Measurements from ENCODE around the gene GCA. TPM values are rescaled to one million over a fixed set of nuclear protein-coding genes. Genes with fewer than 3 reads are reported as not detected.

GCA gene
- total and polyA plus RNA-seq, 2 of the 13 experiments (the other 11 are each of a cell fraction or from before 2014, with no cell fraction given): 42.0 to 48.3 TPM

GRCh38 chr2:162318328-162319180, 25.4 kb upstream of the GCA start, which contains the start of gene IFIH1 (continued):
- no peak; the same call in 1 of the 2 replicates for TF ChIP-seq ZNF563 (CRISPR knock-in tag; IDR thresholded peaks at IDR 0.05)
- TF ChIP-seq NFIC (IDR thresholded peaks at IDR 0.05; ENCODE audit: low read length): no peak
- TF ChIP-seq SMAD3 (CRISPR knock-in tag; IDR thresholded peaks at IDR 0.05): peak; percentile 17; the same call in 1 of the 2 replicates
- TF ChIP-seq FOXA3 (CRISPR knock-in tag; IDR thresholded peaks at IDR 0.05): no peak
- TF ChIP-seq MAF1 (CRISPR knock-in tag; IDR thresholded peaks at IDR 0.05; ENCODE audit: borderline replicate concordance): no peak
- no peak for TF ChIP-seq ZNF569 (CRISPR knock-in tag; IDR thresholded peaks at IDR 0.05; ENCODE audit: borderline replicate concordance)
- 0 out of 2 replicates have a peak, but pooled peaks have one; percentile 25 for TF ChIP-seq MED1 (CRISPR knock-in tag; IDR thresholded peaks at IDR 0.05)
- TF ChIP-seq ZNF121 (CRISPR knock-in tag; IDR thresholded peaks at IDR 0.05): no peak
- no peak for TF ChIP-seq ZNF724P (CRISPR knock-in tag; IDR thresholded peaks at IDR 0.05; ENCODE audit: borderline replicate concordance)
- no peak for TF ChIP-seq MATR3 (CRISPR knock-in tag; IDR thresholded peaks at IDR 0.05)
- TF ChIP-seq, protein P1, sequence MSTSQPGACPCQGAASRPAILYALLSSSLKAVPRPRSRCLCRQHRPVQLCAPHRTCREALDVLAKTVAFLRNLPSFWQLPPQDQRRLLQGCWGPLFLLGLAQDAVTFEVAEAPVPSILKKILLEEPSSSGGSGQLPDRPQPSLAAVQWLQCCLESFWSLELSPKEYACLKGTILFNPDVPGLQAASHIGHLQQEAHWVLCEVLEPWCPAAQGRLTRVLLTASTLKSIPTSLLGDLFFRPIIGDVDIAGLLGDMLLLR (CRISPR knock-in tag; IDR thresholded peaks at IDR 0.05): peak; percentile 17; the same call in 1 of the 2 replicates
- no peak for TF ChIP-seq ZNF143 (CRISPR knock-in tag; IDR thresholded peaks at IDR 0.05)
- TF ChIP-seq ZNF235 (CRISPR knock-in tag; IDR thresholded peaks at IDR 0.05; ENCODE audit: borderline replicate concordance): peak; percentile 35; the same call in 1 of the 2 replicates
- 0 out of 2 replicates have a peak, but pooled peaks have one; percentile 68 for TF ChIP-seq ZNF761 (CRISPR knock-in tag; conservative IDR thresholded peaks at IDR 0.05)
- 0 out of 2 replicates have a peak, but pooled peaks have one; percentile 15 for TF ChIP-seq SOX5 (CRISPR knock-in tag; IDR thresholded peaks at IDR 0.05; ENCODE audit: borderline replicate concordance)
- TF ChIP-seq CREM (IDR thresholded peaks at IDR 0.05): no peak
- no peak for TF ChIP-seq CREM (CRISPR knock-in tag; IDR thresholded peaks at IDR 0.05)
- TF ChIP-seq EEA1 (CRISPR knock-in tag; IDR thresholded peaks at IDR 0.05; ENCODE audit: borderline replicate concordance): no peak
- peak; percentile 75; the same call in 1 of the 2 replicates for TF ChIP-seq KDM5B (CRISPR knock-in tag; IDR thresholded peaks at IDR 0.05; ENCODE audit: borderline replicate concordance)
- no peak for TF ChIP-seq JDP2 (CRISPR knock-in tag; IDR thresholded peaks at IDR 0.05; ENCODE audit: borderline replicate concordance)
- TF ChIP-seq CREB1 (IDR thresholded peaks at IDR 0.05): no peak
- TF ChIP-seq CREB1 (CRISPR knock-in tag; IDR thresholded peaks at IDR 0.05): peak; percentile 59; the same call in 1 of the 2 replicates
- 0 out of 2 replicates have a peak, but pooled peaks have one; percentile 66 for TF ChIP-seq FOXO4 (CRISPR knock-in tag; conservative IDR thresholded peaks at IDR 0.05)
- 0 out of 2 replicates have a peak, but pooled peaks have one; percentile 23 for TF ChIP-seq ZNF7 (CRISPR knock-in tag; IDR thresholded peaks at IDR 0.05)
- TF ChIP-seq, protein P2, sequence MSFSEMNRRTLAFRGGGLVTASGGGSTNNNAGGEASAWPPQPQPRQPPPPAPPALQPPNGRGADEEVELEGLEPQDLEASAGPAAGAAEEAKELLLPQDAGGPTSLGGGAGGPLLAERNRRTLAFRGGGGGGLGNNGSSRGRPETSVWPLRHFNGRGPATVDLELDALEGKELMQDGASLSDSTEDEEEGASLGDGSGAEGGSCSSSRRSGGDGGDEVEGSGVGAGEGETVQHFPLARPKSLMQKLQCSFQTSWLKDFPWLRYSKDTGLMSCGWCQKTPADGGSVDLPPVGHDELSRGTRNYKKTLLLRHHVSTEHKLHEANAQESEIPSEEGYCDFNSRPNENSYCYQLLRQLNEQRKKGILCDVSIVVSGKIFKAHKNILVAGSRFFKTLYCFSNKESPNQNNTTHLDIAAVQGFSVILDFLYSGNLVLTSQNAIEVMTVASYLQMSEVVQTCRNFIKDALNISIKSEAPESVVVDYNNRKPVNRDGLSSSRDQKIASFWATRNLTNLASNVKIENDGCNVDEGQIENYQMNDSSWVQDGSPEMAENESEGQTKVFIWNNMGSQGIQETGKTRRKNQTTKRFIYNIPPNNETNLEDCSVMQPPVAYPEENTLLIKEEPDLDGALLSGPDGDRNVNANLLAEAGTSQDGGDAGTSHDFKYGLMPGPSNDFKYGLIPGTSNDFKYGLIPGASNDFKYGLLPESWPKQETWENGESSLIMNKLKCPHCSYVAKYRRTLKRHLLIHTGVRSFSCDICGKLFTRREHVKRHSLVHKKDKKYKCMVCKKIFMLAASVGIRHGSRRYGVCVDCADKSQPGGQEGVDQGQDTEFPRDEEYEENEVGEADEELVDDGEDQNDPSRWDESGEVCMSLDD (CRISPR knock-in tag; IDR thresholded peaks at IDR 0.05; ENCODE audit: borderline replicate concordance): no peak
- TF ChIP-seq, protein P3, sequence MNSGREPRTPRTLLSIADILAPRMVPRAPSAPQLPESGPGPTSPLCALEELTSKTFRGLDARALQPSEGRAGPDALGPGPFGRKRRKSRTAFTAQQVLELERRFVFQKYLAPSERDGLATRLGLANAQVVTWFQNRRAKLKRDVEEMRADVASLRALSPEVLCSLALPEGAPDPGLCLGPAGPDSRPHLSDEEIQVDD (CRISPR knock-in tag; IDR thresholded peaks at IDR 0.05; ENCODE audit: borderline replicate concordance): peak; percentile 64; the same call in 1 of the 2 replicates
